Measurements from ENCODE around the gene CDH5.

The CDH5 gene

GRCh38 chr16:66406534-66407221, 40.2 kb downstream of the CDH5 start:
- Histone ChIP-seq H2BK5ac (ENCODE audit: low read length) (no peak overlapping the region), H3K36me3 (replicated peaks in 1 of 2; ENCODE audit: control insufficient read depth in 2 of 2, insufficient read depth in 2 of 2, low read length in 2 of 2) (no peaks in the 10 kb centered on the region), H2AK5ac (ENCODE audit: low read depth, low read length) (no peak overlapping the region), H4K8ac (ENCODE audit: low read depth, low read length) (no peak overlapping the region), H3K79me1 (ENCODE audit: low read depth, low read length) (no peaks in the 10 kb centered on the region), H3K4ac (ENCODE audit: low read length) (no peak overlapping the region), H3K9ac (ENCODE audit: low read depth, low read length, poor library complexity) (peak overlapping the region; percentile 46), H3K9me3 (replicated peaks in 1 of 2; ENCODE audit: control insufficient read depth in 2 of 2, insufficient read depth in 1 of 2, low read depth in 1 of 2, low read length in 2 of 2) (peaks cover 2 to 5% of the 10 kb centered on the region in 2 donors), H3K23ac (ENCODE audit: low read depth, low read length, poor library complexity) (no peak overlapping the region), H2AFZ (ENCODE audit: low read length) (peak overlapping the region; percentile 95), H3K4me3 (ENCODE audit: low read length in 2 of 2) (peak overlapping the region; percentile 48 to 76), H2BK15ac (ENCODE audit: low read length) (no peak overlapping the region), H3K18ac (ENCODE audit: low read length) (peak overlapping the region; percentile 23), H2BK12ac (ENCODE audit: low read length) (no peak overlapping the region), H3K14ac (ENCODE audit: low read length) (no peak overlapping the region), H3K27ac (replicated peaks; ENCODE audit: low read length) (no peak overlapping the region), H3K27me3 (ENCODE audit: control insufficient read depth in 3 of 3, insufficient read depth in 3 of 3, low read depth in 1 of 3, low read length in 3 of 3) (peaks cover 0 to 3% (median 0%) of the 10 kb centered on the region in 3 experiments), H3K4me1 (ENCODE audit: control insufficient read depth in 2 of 2, insufficient read depth in 1 of 2, low read depth in 1 of 2, low read length in 2 of 2) (peaks cover 0 to 15% of the 10 kb centered on the region in 2 donors), H3K4me2 (ENCODE audit: insufficient read depth, low read length, poor library complexity, severe bottlenecking) (peak overlapping the region; percentile 93), H2BK120ac (ENCODE audit: low read depth, low read length) (no peak overlapping the region), H4K91ac (ENCODE audit: low read depth, low read length, poor library complexity) (no peak overlapping the region)
- no CpG with 5 or more reads among the region's 35 CpGs for WGBS, 2 donors (ENCODE audit: extremely low coverage in 2 of 2, insufficient read length in 2 of 2, insufficient replicate concordance in 1 of 2)
- DNase-seq (ENCODE audit: low spot score): peak; percentile 78

GRCh38 chr16:66408163-66409048, 41.9 kb downstream of the CDH5 start:
- Histone ChIP-seq H4K8ac (ENCODE audit: low read depth, low read length) (no peak overlapping the region), H2BK12ac (ENCODE audit: low read length) (no peak overlapping the region), H3K4me2 (ENCODE audit: insufficient read depth, low read length, poor library complexity, severe bottlenecking) (no peak overlapping the region), H2AFZ (ENCODE audit: low read length) (peak overlapping the region; percentile 85), H3K36me3 (replicated peaks in 1 of 2; ENCODE audit: control insufficient read depth in 2 of 2, insufficient read depth in 2 of 2, low read length in 2 of 2) (no peaks in the 10 kb centered on the region), H3K4me3 (ENCODE audit: low read length in 2 of 2) (peak overlapping the region in 1 of 2 donors; percentile 45), H3K23ac (ENCODE audit: low read depth, low read length, poor library complexity) (no peak overlapping the region), H3K18ac (ENCODE audit: low read length) (no peak overlapping the region), H3K27me3 (ENCODE audit: control insufficient read depth in 3 of 3, insufficient read depth in 3 of 3, low read depth in 1 of 3, low read length in 3 of 3) (peaks cover 0 to 3% (median 0%) of the 10 kb centered on the region in 3 experiments), H3K9me3 (replicated peaks in 1 of 2; ENCODE audit: control insufficient read depth in 2 of 2, insufficient read depth in 1 of 2, low read depth in 1 of 2, low read length in 2 of 2) (peaks cover 2 to 14% of the 10 kb centered on the region in 2 donors), H3K4me1 (ENCODE audit: control insufficient read depth in 2 of 2, insufficient read depth in 1 of 2, low read depth in 1 of 2, low read length in 2 of 2) (peaks cover 0 to 15% of the 10 kb centered on the region in 2 donors), H3K14ac (ENCODE audit: low read length) (no peak overlapping the region), H2BK120ac (ENCODE audit: low read depth, low read length) (no peak overlapping the region), H3K79me1 (ENCODE audit: low read depth, low read length) (no peaks in the 10 kb centered on the region), H4K91ac (ENCODE audit: low read depth, low read length, poor library complexity) (no peak overlapping the region), H3K9ac (ENCODE audit: low read depth, low read length, poor library complexity) (no peak overlapping the region), H2AK5ac (ENCODE audit: low read depth, low read length) (no peak overlapping the region), H2BK5ac (ENCODE audit: low read length) (no peak overlapping the region), H2BK15ac (ENCODE audit: low read length) (no peak overlapping the region), H3K4ac (ENCODE audit: low read length) (no peak overlapping the region), H3K27ac (replicated peaks; ENCODE audit: low read length) (no peak overlapping the region)
- no peak for DNase-seq (ENCODE audit: low spot score)
- WGBS, 2 donors (ENCODE audit: extremely low coverage in 2 of 2, insufficient read length in 2 of 2, insufficient replicate concordance in 1 of 2): no CpG with 5 or more reads among the region's 5 CpGs

DNA sequence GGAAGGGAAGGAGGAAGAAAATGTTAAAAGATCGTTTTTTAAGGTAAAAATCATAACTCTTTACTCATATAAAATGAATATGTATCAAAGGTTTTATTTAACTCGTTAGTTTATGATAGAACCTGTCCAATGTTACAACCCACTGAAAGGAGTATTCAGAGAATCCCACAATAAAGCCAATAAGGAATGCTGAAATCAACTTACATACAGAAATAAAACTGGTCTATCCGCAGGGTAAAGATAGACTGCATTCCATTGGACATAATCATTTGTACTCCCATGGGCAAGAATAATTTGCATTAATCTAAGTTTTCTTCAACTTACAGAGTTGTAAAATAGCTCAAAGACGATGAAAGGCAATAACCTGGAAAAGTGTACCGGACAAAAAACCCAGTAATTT, 42.7 kb downstream of the CDH5 start:
- H3K36me3 ChIP-seq (replicated peaks in 1 of 2; ENCODE audit: control insufficient read depth in 2 of 2, insufficient read depth in 2 of 2, low read length in 2 of 2): no peaks in the 10 kb centered on the region
- no peak overlapping the region for H3K4me2 ChIP-seq (ENCODE audit: insufficient read depth, low read length, poor library complexity, severe bottlenecking)
- H4K8ac ChIP-seq (ENCODE audit: low read depth, low read length): no peak overlapping the region
- no peak overlapping the region for H3K18ac ChIP-seq (ENCODE audit: low read length)
- no peak overlapping the region for H3K4me3 ChIP-seq (ENCODE audit: low read length in 2 of 2)
- H2AK5ac ChIP-seq (ENCODE audit: low read depth, low read length): no peak overlapping the region
- no peak overlapping the region for H4K91ac ChIP-seq (ENCODE audit: low read depth, low read length, poor library complexity)
- H3K27me3 ChIP-seq (ENCODE audit: control insufficient read depth in 3 of 3, insufficient read depth in 3 of 3, low read depth in 1 of 3, low read length in 3 of 3): peaks cover 0 to 3% (median 0%) of the 10 kb centered on the region in 3 experiments
- no peak overlapping the region for H3K14ac ChIP-seq (ENCODE audit: low read length)
- H3K4ac ChIP-seq (ENCODE audit: low read length): no peak overlapping the region
- H2BK12ac ChIP-seq (ENCODE audit: low read length): no peak overlapping the region
- peaks cover under 1 to 14% of the 10 kb centered on the region in 2 donors for H3K9me3 ChIP-seq (replicated peaks in 1 of 2; ENCODE audit: control insufficient read depth in 2 of 2, insufficient read depth in 1 of 2, low read depth in 1 of 2, low read length in 2 of 2)
- no peak overlapping the region for H3K27ac ChIP-seq (replicated peaks; ENCODE audit: low read length)
- no peak overlapping the region for H2BK5ac ChIP-seq (ENCODE audit: low read length)
- WGBS, 2 donors (ENCODE audit: extremely low coverage in 2 of 2, insufficient read length in 2 of 2, insufficient replicate concordance in 1 of 2): no CpG with 5 or more reads among the region's 5 CpGs
- peaks cover 0 to 15% of the 10 kb centered on the region in 2 donors for H3K4me1 ChIP-seq (ENCODE audit: control insufficient read depth in 2 of 2, insufficient read depth in 1 of 2, low read depth in 1 of 2, low read length in 2 of 2)
- no peak overlapping the region for H3K9ac ChIP-seq (ENCODE audit: low read depth, low read length, poor library complexity)
- H3K79me1 ChIP-seq (ENCODE audit: low read depth, low read length): no peaks in the 10 kb centered on the region
- H2BK15ac ChIP-seq (ENCODE audit: low read length): no peak overlapping the region
- H2AFZ ChIP-seq (ENCODE audit: low read length): peak overlapping the region; percentile 85
- H2BK120ac ChIP-seq (ENCODE audit: low read depth, low read length): no peak overlapping the region
- no peak for DNase-seq (ENCODE audit: low spot score)
- H3K23ac ChIP-seq (ENCODE audit: low read depth, low read length, poor library complexity): no peak overlapping the region

DNA sequence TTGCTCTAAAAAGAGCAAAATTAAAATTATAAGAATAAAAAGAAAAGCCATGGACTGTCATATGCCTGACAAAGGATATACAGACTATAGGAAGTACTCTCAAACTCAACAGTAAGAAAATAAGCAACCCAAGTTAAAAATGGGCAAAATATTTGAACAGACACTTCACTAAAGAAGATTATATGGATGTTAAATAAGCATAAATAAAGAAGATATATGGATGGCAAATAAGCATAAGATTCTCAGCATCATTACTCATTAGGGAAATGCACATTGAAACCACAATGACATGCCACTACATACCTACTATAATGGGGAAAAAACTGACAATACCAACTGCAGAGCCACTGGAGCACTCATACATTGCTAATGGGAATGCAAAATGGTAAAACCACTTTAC, 45.7 kb downstream of the CDH5 start:
- peaks cover 0 to 4% (median 0%) of the 10 kb centered on the region in 3 experiments for H3K27me3 ChIP-seq (ENCODE audit: control insufficient read depth in 3 of 3, insufficient read depth in 3 of 3, low read depth in 1 of 3, low read length in 3 of 3)
- no peak overlapping the region for H2AFZ ChIP-seq (ENCODE audit: low read length)
- no peak overlapping the region for H4K91ac ChIP-seq (ENCODE audit: low read depth, low read length, poor library complexity)
- no peak overlapping the region for H3K9ac ChIP-seq (ENCODE audit: low read depth, low read length, poor library complexity)
- H3K4ac ChIP-seq (ENCODE audit: low read length): no peak overlapping the region
- DNase-seq (ENCODE audit: low spot score): no peak
- no peak overlapping the region for H3K14ac ChIP-seq (ENCODE audit: low read length)
- H3K9me3 ChIP-seq (replicated peaks in 1 of 2; ENCODE audit: control insufficient read depth in 2 of 2, insufficient read depth in 1 of 2, low read depth in 1 of 2, low read length in 2 of 2): peaks cover 0 to 13% of the 10 kb centered on the region in 2 donors
- H2BK120ac ChIP-seq (ENCODE audit: low read depth, low read length): no peak overlapping the region
- H2BK5ac ChIP-seq (ENCODE audit: low read length): no peak overlapping the region
- H3K4me3 ChIP-seq (ENCODE audit: low read length in 2 of 2): no peak overlapping the region
- H3K4me1 ChIP-seq (ENCODE audit: control insufficient read depth in 2 of 2, insufficient read depth in 1 of 2, low read depth in 1 of 2, low read length in 2 of 2): peaks cover 0 to 8% of the 10 kb centered on the region in 2 donors
- H3K79me1 ChIP-seq (ENCODE audit: low read depth, low read length): no peaks in the 10 kb centered on the region
- H2AK5ac ChIP-seq (ENCODE audit: low read depth, low read length): no peak overlapping the region
- no peak overlapping the region for H3K23ac ChIP-seq (ENCODE audit: low read depth, low read length, poor library complexity)
- no peak overlapping the region for H3K27ac ChIP-seq (replicated peaks; ENCODE audit: low read length)
- no peaks in the 10 kb centered on the region for H3K36me3 ChIP-seq (replicated peaks in 1 of 2; ENCODE audit: control insufficient read depth in 2 of 2, insufficient read depth in 2 of 2, low read length in 2 of 2)
- no peak overlapping the region for H3K18ac ChIP-seq (ENCODE audit: low read length)
- no peak overlapping the region for H3K4me2 ChIP-seq (ENCODE audit: insufficient read depth, low read length, poor library complexity, severe bottlenecking)
- no peak overlapping the region for H2BK15ac ChIP-seq (ENCODE audit: low read length)
- H4K8ac ChIP-seq (ENCODE audit: low read depth, low read length): no peak overlapping the region
- no peak overlapping the region for H2BK12ac ChIP-seq (ENCODE audit: low read length)

Measured in neuronal stem cell (in vitro differentiated cells).